NCI-H2171 treated with DMSO at 0.1 percent for 48 hours (cell line): ENCODE data around the gene TAL1.
"Not testable (repeated sequence)": the region's sequence is repeated elsewhere in the genome, so short reads cannot be mapped to it uniquely, and the experiment has no call there.

Experiments used
- DNase-seq: peaks from one replicate; lab custom pipeline; 2025; lab: John Stamatoyannopoulos, UW

The TAL1 gene

GRCh38 chr1:47232187-47232874, at the start of gene TAL1:
Gene TAL1, minus strand, starts transcription at chr1:47232225. Its CDS starts 6,337 bp downstream, at chr1:47225888.
- no peak for DNase-seq

- no peak for DNase-seq
These were observed 48.1 kb upstream of the TAL1 start for GRCh38 chr1:47280142-47280541.

GRCh38 chr1:47276850-47277249, 44.8 kb upstream of the TAL1 start:
- DNase-seq: no peak

GRCh38 chr1:47275811-47276210, 43.8 kb upstream of the TAL1 start:
- not testable (repeated sequence) for DNase-seq

GRCh38 chr1:47265529-47265928, 33.5 kb upstream of the TAL1 start:
- not testable (repeated sequence) for DNase-seq

GRCh38 chr1:47262787-47263413, 30.9 kb upstream of the TAL1 start:
- peak; percentile 22 for DNase-seq

- no peak for DNase-seq
These were observed 25.2 kb upstream of the TAL1 start for GRCh38 chr1:47257224-47257623.

- DNase-seq: no peak
These were observed 20.8 kb upstream of the TAL1 start for GRCh38 chr1:47252795-47253194.

- no peak for DNase-seq
These were observed 20.3 kb upstream of the TAL1 start for GRCh38 chr1:47252369-47252768.

GRCh38 chr1:47249755-47250154, 17.7 kb upstream of the TAL1 start:
- DNase-seq: no peak

- no peak for DNase-seq
These were observed 12.4 kb upstream of the TAL1 start for GRCh38 chr1:47244339-47244862.

- DNase-seq: no peak
These were observed 11.9 kb upstream of the TAL1 start for GRCh38 chr1:47243910-47244309.

- DNase-seq: no peak
These were observed 9.4 kb upstream of the TAL1 start for GRCh38 chr1:47241114-47242113.

- DNase-seq: no peak
These were observed 7.0 kb upstream of the TAL1 start for GRCh38 chr1:47238935-47239592.

- DNase-seq: no peak
These were observed 3.8 kb upstream of the TAL1 start for GRCh38 chr1:47235806-47236205.

- DNase-seq: no peak
These were observed 3.2 kb upstream of the TAL1 start for GRCh38 chr1:47235241-47235681.

- DNase-seq: no peak
These were observed 1.2 kb upstream of the TAL1 start for GRCh38 chr1:47233186-47233585.

GRCh38 chr1:47231301-47232186, 481 bp downstream of the TAL1 start:
- DNase-seq: no peak

GRCh38 chr1:47230692-47231300, 1.2 kb downstream of the TAL1 start:
- DNase-seq: no peak
